22Rv1 (cell line): Measurements from ENCODE around the gene SCGB1C1.

Experiments
- ZFX ChIP-seq: fragments of 450-650 bp; IDR thresholded peaks from 2 replicates; pipeline ENCODE4 v1.6.1; 2017; ENCODE audit warnings: antibody characterized with exemption, borderline replicate concordance
- TF ChIP-seq, protein P1 (sequence below): fragments of 450-650 bp; IDR thresholded peaks from 2 replicates; pipeline ENCODE4 v1.5.1; 2017; ENCODE audit warnings: mild to moderate bottlenecking

DNA sequence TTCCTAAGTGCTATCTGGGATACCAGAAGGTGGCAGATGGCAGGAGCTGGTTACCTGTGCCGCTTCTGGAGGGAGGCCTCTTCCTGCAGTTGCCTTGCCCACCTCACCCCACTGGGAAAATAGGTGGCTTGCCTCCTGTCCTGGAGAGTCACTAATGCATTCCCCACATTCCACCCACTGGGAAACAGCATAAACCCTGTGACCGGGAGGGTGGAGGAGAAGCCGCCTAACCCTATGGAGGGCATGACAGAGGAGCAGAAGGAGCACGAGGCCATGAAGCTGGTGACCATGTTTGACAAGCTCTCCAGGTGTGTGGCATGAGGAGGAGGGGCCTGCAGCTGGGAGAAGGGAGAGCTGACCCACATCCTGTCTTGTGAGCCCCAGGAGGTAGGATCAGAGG is 20.2 kb downstream of the SCGB1C1 start:
- TF ChIP-seq, protein P1, sequence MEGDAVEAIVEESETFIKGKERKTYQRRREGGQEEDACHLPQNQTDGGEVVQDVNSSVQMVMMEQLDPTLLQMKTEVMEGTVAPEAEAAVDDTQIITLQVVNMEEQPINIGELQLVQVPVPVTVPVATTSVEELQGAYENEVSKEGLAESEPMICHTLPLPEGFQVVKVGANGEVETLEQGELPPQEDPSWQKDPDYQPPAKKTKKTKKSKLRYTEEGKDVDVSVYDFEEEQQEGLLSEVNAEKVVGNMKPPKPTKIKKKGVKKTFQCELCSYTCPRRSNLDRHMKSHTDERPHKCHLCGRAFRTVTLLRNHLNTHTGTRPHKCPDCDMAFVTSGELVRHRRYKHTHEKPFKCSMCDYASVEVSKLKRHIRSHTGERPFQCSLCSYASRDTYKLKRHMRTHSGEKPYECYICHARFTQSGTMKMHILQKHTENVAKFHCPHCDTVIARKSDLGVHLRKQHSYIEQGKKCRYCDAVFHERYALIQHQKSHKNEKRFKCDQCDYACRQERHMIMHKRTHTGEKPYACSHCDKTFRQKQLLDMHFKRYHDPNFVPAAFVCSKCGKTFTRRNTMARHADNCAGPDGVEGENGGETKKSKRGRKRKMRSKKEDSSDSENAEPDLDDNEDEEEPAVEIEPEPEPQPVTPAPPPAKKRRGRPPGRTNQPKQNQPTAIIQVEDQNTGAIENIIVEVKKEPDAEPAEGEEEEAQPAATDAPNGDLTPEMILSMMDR = no peak
- no peak for TF ChIP-seq ZFX
